SU-DHL-6 (cell line): Measurements from ENCODE around the gene TSPYL1.
A peak's percentile ranks its signal among the peaks of the same experiment; 100 is the strongest.

ENCODE experiments used
- H2AFZ ChIP-seq: fragments of 200-600 bp; sonication (generic); 2 replicates; pipeline ENCODE4 v1.6.1; 2014; ENCODE audit warnings: low read depth, mild to moderate bottlenecking, moderate library complexity, mixed read lengths, antibody characterized with exemption, low read length; ENCODE audit not compliant: severe bottlenecking
- H3F3A ChIP-seq: fragments of 200-600 bp; shearing (Covaris generic); 2 replicates; pipeline ENCODE4 v1.6.0; 2016; ENCODE audit warnings: antibody characterized with exemption, mild to moderate bottlenecking; ENCODE audit not compliant: insufficient read depth
- H3K27ac ChIP-seq: fragments of 200-600 bp; sonication (generic); 2 replicates; pipeline ENCODE4 v1.5.1; 2016; ENCODE audit warnings: low read depth, mild to moderate bottlenecking, low read length, moderate library complexity, mixed read lengths
- H3K27me3 ChIP-seq: fragments of 200-600 bp; sonication (generic), shearing (Covaris generic); 2 replicates; pipeline ENCODE4 v1.6.0; 2014; ENCODE audit warnings: mild to moderate bottlenecking, low read length
- H3K36me3 ChIP-seq: fragments of 200-600 bp; sonication (generic); 2 replicates; pipeline ENCODE4 v1.6.1; 2014; ENCODE audit warnings: mild to moderate bottlenecking, low read length, mixed read lengths
- H3K4me2 ChIP-seq: fragments of 300-600, 200-600 bp; shearing (Covaris generic), sonication (generic); 2 replicates; pipeline ENCODE4 v1.6.0; 2014; ENCODE audit warnings: low read length, low read depth, mild to moderate bottlenecking; ENCODE audit not compliant: poor library complexity, severe bottlenecking
- H3K4me3 ChIP-seq: fragments of 200-600 bp; sonication (generic); 2 replicates; pipeline ENCODE4 v1.5.1; 2014; ENCODE audit warnings: antibody characterized with exemption, low read length, mild to moderate bottlenecking, mixed read lengths; ENCODE audit not compliant: insufficient read depth, poor library complexity, severe bottlenecking
- H3K79me2 ChIP-seq: fragments of 200-600 bp; sonication (generic); 2 replicates; pipeline ENCODE4 v1.6.1; 2014; ENCODE audit warnings: mild to moderate bottlenecking, low read length, moderate library complexity; ENCODE audit not compliant: insufficient read depth
- H3K9ac ChIP-seq: fragments of 200-600 bp; sonication (generic); 2 replicates; pipeline ENCODE4 v1.7.0; 2014; ENCODE audit warnings: mild to moderate bottlenecking, low read length
- H3K9me2 ChIP-seq: fragments of 200-600 bp; sonication (generic); replicated peaks from 2 replicates; pipeline ENCODE4 v1.6.1; 2014; ENCODE audit warnings: low read length; ENCODE audit not compliant: insufficient read depth
- H3K9me3 ChIP-seq: fragments of 200-600 bp; sonication (generic); 2 replicates; pipeline ENCODE4 v1.6.1; 2014; ENCODE audit warnings: low read length, mixed read lengths; ENCODE audit not compliant: insufficient read depth
- H4K20me1 ChIP-seq: fragments of 200-600 bp; sonication (generic); 2 replicates; pipeline ENCODE4 v1.6.1; 2014; ENCODE audit warnings: low read depth, mild to moderate bottlenecking, antibody characterized with exemption, low read length, moderate library complexity, mixed read lengths
- CTCF ChIP-seq: fragments of 200-600 bp; sonication (generic); IDR thresholded peaks from one replicate; pipeline ENCODE4 v1.5.1; 2017; ENCODE audit warnings: antibody characterized with exemption, mild to moderate bottlenecking, low read length, moderate library complexity; ENCODE audit not compliant: insufficient read depth, poor library complexity, severe bottlenecking
- EZH2phosphoT487 ChIP-seq: fragments of 200-600 bp; sonication (generic), shearing (Covaris generic); conservative IDR thresholded peaks from 2 replicates; pipeline ENCODE4 v1.6.1; 2018; ENCODE audit warnings: mild to moderate bottlenecking, antibody characterized with exemption, low read length, moderate library complexity, mixed read lengths

The TSPYL1 gene

GRCh38 chr6:116278481-116278829 is 1.3 kb downstream of the TSPYL1 start:
- H3K9ac ChIP-seq: peak overlapping the region; percentile 77
- H3K79me2 ChIP-seq: peaks cover 50% of the 10 kb centered on the region
- H3K9me2 ChIP-seq: no peaks in the 10 kb centered on the region
- H4K20me1 ChIP-seq: peaks cover 18% of the 10 kb centered on the region
- no peaks in the 10 kb centered on the region for H3K27me3 ChIP-seq
- peaks cover 7% of the 10 kb centered on the region; the same call in 1 of the 2 replicates for H3F3A ChIP-seq
- no peak for TF ChIP-seq CTCF
- TF ChIP-seq EZH2phosphoT487: no peak
- no peak overlapping the region for H3K27ac ChIP-seq
- H2AFZ ChIP-seq: no peak overlapping the region
- peak overlapping the region; percentile 76 for H3K4me3 ChIP-seq
- H3K36me3 ChIP-seq: no peaks in the 10 kb centered on the region
- no peaks in the 10 kb centered on the region for H3K9me3 ChIP-seq
- H3K4me2 ChIP-seq: peak overlapping the region; percentile 78

- Histone ChIP-seq H4K20me1 (peaks cover 18% of the 10 kb centered on the region), H3K9ac (peak overlapping the region; percentile 23)
Measured at GRCh38 chr6:116277124-116277523, 2.6 kb downstream of the TSPYL1 start.

GRCh38 chr6:116271149-116271708 is 8.5 kb downstream of the TSPYL1 start:
- no peaks in the 10 kb centered on the region for H3K27me3 ChIP-seq

More at GRCh38 chr6:116277124-116277523, 2.6 kb downstream of the TSPYL1 start:
- H3K9me3 ChIP-seq: no peaks in the 10 kb centered on the region
- H3K36me3 ChIP-seq: no peaks in the 10 kb centered on the region
- peak overlapping the region; percentile 78 for H3K4me2 ChIP-seq
- peaks cover 12% of the 10 kb centered on the region for H3F3A ChIP-seq
- no peaks in the 10 kb centered on the region for H3K27me3 ChIP-seq
- no peaks in the 10 kb centered on the region for H3K9me2 ChIP-seq
- peak overlapping the region; percentile 36 for H3K4me3 ChIP-seq
- H3K27ac ChIP-seq: no peak overlapping the region
- H2AFZ ChIP-seq: no peak overlapping the region
- TF ChIP-seq EZH2phosphoT487: no peak
- TF ChIP-seq CTCF: no peak
- H3K79me2 ChIP-seq: peaks cover 50% of the 10 kb centered on the region

More at GRCh38 chr6:116271149-116271708, 8.5 kb downstream of the TSPYL1 start:
- Histone ChIP-seq H2AFZ (no peak overlapping the region), H3K4me2 (no peak overlapping the region), H3K9me2 (no peaks in the 10 kb centered on the region), H4K20me1 (peaks cover 3% of the 10 kb centered on the region; the same call in 1 of the 2 replicates), H3K36me3 (no peaks in the 10 kb centered on the region), H3F3A (peaks cover 29% of the 10 kb centered on the region), H3K9me3 (no peaks in the 10 kb centered on the region), H3K79me2 (peaks cover 17% of the 10 kb centered on the region), H3K4me3 (no peak overlapping the region), H3K27ac (no peak overlapping the region), H3K9ac (no peak overlapping the region)
- TF ChIP-seq CTCF (no peak), EZH2phosphoT487 (no peak)
